Esophagus squamous epithelium (tissue), 4 donors: ENCODE results near the gene ADAMTS14.

Source experiments
- POLR2A ChIP-seq, 4 donors: fragments of 450-650 bp; IDR thresholded peaks; one replicate each; pipeline ENCODE4 v1.6.1; 2017; ENCODE audit warnings: antibody characterized with exemption in 4 of 4, mild to moderate bottlenecking in 4 of 4, moderate library complexity in 3 of 4
- TF ChIP-seq, protein P1 (sequence below), 6 experiments: fragments of 450-650 bp in 4 of 6; fragments of 200-600 bp in 2 of 6; sonication (generic) in 2 of 6; IDR thresholded peaks; one replicate each; pipeline ENCODE4 v1.5.1; 2016 to 2019; ENCODE audit warnings: antibody characterized with exemption in 6 of 6, mild to moderate bottlenecking in 4 of 6, moderate library complexity in 4 of 6

DNA sequence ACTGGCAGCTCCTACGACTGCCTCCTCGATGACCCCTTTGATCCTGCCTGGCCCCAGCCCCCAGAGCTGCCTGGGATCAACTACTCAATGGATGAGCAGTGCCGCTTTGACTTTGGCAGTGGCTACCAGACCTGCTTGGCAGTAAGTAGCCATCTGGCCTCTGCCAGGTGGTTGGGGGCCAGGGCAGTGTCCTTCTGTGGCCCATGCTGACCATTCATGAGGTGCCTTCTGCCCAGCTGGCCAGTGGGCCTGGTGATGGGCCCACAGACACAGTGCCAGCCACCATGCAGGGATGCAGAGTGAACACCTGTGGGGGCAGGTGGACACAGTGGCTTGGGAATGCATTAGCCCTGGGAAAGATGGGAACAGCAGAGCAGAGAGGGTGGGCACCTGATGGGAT, 62.9 kb downstream of the ADAMTS14 start:
- no peak for TF ChIP-seq POLR2A (IDR thresholded peaks at IDR 0.05)
- TF ChIP-seq, protein P1, sequence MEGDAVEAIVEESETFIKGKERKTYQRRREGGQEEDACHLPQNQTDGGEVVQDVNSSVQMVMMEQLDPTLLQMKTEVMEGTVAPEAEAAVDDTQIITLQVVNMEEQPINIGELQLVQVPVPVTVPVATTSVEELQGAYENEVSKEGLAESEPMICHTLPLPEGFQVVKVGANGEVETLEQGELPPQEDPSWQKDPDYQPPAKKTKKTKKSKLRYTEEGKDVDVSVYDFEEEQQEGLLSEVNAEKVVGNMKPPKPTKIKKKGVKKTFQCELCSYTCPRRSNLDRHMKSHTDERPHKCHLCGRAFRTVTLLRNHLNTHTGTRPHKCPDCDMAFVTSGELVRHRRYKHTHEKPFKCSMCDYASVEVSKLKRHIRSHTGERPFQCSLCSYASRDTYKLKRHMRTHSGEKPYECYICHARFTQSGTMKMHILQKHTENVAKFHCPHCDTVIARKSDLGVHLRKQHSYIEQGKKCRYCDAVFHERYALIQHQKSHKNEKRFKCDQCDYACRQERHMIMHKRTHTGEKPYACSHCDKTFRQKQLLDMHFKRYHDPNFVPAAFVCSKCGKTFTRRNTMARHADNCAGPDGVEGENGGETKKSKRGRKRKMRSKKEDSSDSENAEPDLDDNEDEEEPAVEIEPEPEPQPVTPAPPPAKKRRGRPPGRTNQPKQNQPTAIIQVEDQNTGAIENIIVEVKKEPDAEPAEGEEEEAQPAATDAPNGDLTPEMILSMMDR (IDR thresholded peaks at IDR 0.05): no peak
